HepG2 (cell line): ENCODE measurements around the gene NFKBIZ. TPM values are rescaled to one million over a fixed set of nuclear protein-coding genes. Genes with fewer than 3 reads are reported as not detected.

Experiments
- BRCA1 ChIP-seq: sonication (generic); formaldehyde crosslinking; IDR thresholded peaks from 2 replicates; pipeline ENCODE4 v1.4.0; 2020; ENCODE audit warnings: missing genetic modification reagents
- CEBPB ChIP-seq: IDR thresholded peaks from 2 replicates; pipeline ENCODE4 v1.6.1; 2011; ENCODE audit warnings: low read depth, low read length, improper control_type of control experiment, borderline replicate concordance
- EHMT2 ChIP-seq: fragments of 200-600 bp; sonication (generic); IDR thresholded peaks from 2 replicates; pipeline ENCODE4 v1.7.0; 2017; ENCODE audit warnings: antibody characterized with exemption, low read depth, low read length, borderline replicate concordance
- HOXA5 ChIP-seq: sonication (generic); formaldehyde crosslinking; IDR thresholded peaks from 2 replicates; pipeline ENCODE4 v1.4.0; 2020; ENCODE audit warnings: missing genetic modification reagents
- KLF6 ChIP-seq: IDR thresholded peaks from 2 replicates; pipeline ENCODE4 v1.8.0; 2016; ENCODE audit warnings: missing biosample characterization, missing genetic modification reagents
- NFKB2 ChIP-seq: sonication (generic); formaldehyde crosslinking; IDR thresholded peaks from 2 replicates; pipeline ENCODE4 v1.4.0; 2020; ENCODE audit warnings: missing genetic modification reagents, borderline replicate concordance
- REL ChIP-seq: sonication (generic); formaldehyde crosslinking; conservative IDR thresholded peaks from 2 replicates; pipeline ENCODE4 v1.8.0; 2022; ENCODE audit warnings: mild to moderate bottlenecking, missing genetic modification reagents, moderate library complexity
- RFX5 ChIP-seq: IDR thresholded peaks from 2 replicates; pipeline ENCODE4 v1.6.1; 2011; ENCODE audit warnings: low read depth, low read length, improper control_type of control experiment
- RORA ChIP-seq: sonication (generic); formaldehyde crosslinking; IDR thresholded peaks from 2 replicates; pipeline ENCODE4 v1.5.0; 2020; ENCODE audit warnings: mild to moderate bottlenecking, missing genetic modification reagents, moderate library complexity
- ZNF263 ChIP-seq: sonication (generic); formaldehyde crosslinking; IDR thresholded peaks from 2 replicates; pipeline ENCODE4 v1.4.0; 2020; ENCODE audit warnings: missing genetic modification reagents
- ZNF713 ChIP-seq: sonication (generic); formaldehyde crosslinking; IDR thresholded peaks from 2 replicates; pipeline ENCODE4 v1.4.0; 2020; ENCODE audit warnings: mild to moderate bottlenecking, missing genetic modification reagents
- polyA plus RNA-seq, 8 experiments: library from polyadenylated mRNA; depleted of rRNA in 3 of 8; stranded (reverse) in 7 of 8; unstranded in 1 of 8; fragments of >200 nt; fragmentation: Illumina TruSeq in 4 of 8; extraction: Trizol in 4 of 8; gene quantifications; 2 replicates each; pipeline versions ENCODE4 v1.2.1 to v1.2.3, GENCODE V29; 2011 to 2016; ENCODE audit warnings: low read depth in 4 of 8, missing spikeins in 1 of 8, mixed read lengths in 1 of 8; ENCODE audit not compliant: insufficient read depth in 1 of 8
- total RNA-seq, 5 experiments: library from RNA; depleted of rRNA; stranded (reverse); fragments of >200 nt; fragmentation: Illumina TruSeq; extraction: Trizol; gene quantifications; 2 replicates each; pipeline ENCODE4 v1.2.3, GENCODE V29; 2016; ENCODE audit warnings: low read depth in 1 of 5
- TF ChIP-seq, protein P1 (sequence below), 2 experiments: sonication (generic) in 1 of 2; formaldehyde crosslinking in 1 of 2; IDR thresholded peaks; 2 replicates each; pipeline versions ENCODE4 v1.4.0 to v1.6.1; 2018 to 2020; ENCODE audit warnings: missing genetic modification reagents in 2 of 2, borderline replicate concordance in 1 of 2, low read depth in 1 of 2, mild to moderate bottlenecking in 1 of 2, missing biosample characterization in 1 of 2
- TF ChIP-seq, protein P2 (sequence below), 2 experiments: fragments of 450-650 bp in 1 of 2; sonication (generic) in 1 of 2; formaldehyde crosslinking; IDR thresholded peaks; 2 replicates each; pipeline versions ENCODE4 v1.5.0 to v1.8.0; 2020 to 2022; ENCODE audit warnings: mild to moderate bottlenecking in 1 of 2, missing genetic modification reagents in 1 of 2
- TF ChIP-seq, protein P3 (sequence below): sonication (generic); formaldehyde crosslinking; IDR thresholded peaks from 2 replicates; pipeline ENCODE4 v1.8.1; 2023; ENCODE audit warnings: missing genetic modification reagents, mild to moderate bottlenecking, borderline replicate concordance
- TF ChIP-seq, protein P4 (sequence below): sonication (generic); formaldehyde crosslinking; IDR thresholded peaks from 2 replicates; pipeline ENCODE4 v1.4.0; 2020; ENCODE audit warnings: missing genetic modification reagents
- TF ChIP-seq, protein P5 (sequence below): sonication (generic); formaldehyde crosslinking; IDR thresholded peaks from 2 replicates; pipeline ENCODE4 v1.5.0; 2020; ENCODE audit warnings: missing genetic modification reagents
- TF ChIP-seq, protein P6 (sequence below): sonication (generic); formaldehyde crosslinking; IDR thresholded peaks from 2 replicates; pipeline ENCODE4 v1.8.0; 2023; ENCODE audit warnings: mild to moderate bottlenecking, missing genetic modification reagents
- TF ChIP-seq, protein P7 (sequence below): sonication (generic); formaldehyde crosslinking; IDR thresholded peaks from 2 replicates; pipeline ENCODE4 v1.9.0; 2021; ENCODE audit warnings: missing genetic modification reagents, borderline replicate concordance

Gene NFKBIZ
- total and polyA plus RNA-seq, 2 of the 13 experiments (the other 11 are each of a cell fraction or from before 2014, with no cell fraction given), result 25.9 to 60.6 TPM

DNA sequence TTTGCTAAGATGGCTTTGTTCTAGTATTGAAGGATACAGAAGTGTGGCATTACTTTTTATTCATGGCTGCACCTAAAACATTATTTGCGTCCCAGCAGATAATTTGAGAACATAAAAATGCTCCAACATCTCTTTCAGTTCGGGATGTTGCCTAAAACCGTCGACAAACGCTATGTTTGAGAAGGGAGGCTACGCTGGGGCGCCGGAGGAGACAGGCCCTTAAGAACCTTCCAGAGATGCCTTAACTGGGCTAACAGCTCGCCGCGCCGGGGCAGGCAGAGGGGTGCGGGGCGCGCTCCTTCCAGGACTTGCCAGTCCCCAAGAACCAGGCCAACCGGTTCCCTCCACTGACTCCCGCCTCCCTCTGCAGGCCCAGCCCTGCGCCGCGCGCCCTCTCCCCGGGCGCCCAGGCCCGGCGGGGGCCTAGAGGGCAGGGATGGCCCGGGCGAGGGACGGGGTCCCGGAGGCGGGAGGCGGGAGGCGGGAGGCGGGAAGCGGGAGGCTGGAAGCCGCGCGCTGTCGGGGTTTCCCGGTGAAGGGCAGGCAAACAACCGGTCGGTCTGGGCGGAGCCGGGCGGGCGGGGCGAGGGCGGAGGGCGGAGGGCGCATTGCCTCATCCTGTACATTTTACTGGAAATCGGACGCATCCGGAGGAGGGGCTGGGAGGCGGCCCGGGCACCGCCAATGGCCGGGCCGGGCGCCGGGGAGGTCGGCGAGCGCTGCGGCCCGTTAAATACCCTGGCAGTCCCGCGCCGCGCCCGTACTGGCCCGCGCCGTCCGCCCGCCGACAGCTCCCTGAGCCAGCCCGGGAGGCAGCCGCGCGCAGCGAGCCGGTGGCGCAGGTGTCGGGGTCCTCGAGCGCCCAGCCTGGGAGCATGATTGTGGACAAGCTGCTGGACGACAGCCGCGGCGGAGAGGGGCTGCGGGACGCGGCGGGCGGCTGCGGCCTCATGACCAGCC, at the start of gene NFKBIZ (continued):
- TF ChIP-seq, protein P1, sequence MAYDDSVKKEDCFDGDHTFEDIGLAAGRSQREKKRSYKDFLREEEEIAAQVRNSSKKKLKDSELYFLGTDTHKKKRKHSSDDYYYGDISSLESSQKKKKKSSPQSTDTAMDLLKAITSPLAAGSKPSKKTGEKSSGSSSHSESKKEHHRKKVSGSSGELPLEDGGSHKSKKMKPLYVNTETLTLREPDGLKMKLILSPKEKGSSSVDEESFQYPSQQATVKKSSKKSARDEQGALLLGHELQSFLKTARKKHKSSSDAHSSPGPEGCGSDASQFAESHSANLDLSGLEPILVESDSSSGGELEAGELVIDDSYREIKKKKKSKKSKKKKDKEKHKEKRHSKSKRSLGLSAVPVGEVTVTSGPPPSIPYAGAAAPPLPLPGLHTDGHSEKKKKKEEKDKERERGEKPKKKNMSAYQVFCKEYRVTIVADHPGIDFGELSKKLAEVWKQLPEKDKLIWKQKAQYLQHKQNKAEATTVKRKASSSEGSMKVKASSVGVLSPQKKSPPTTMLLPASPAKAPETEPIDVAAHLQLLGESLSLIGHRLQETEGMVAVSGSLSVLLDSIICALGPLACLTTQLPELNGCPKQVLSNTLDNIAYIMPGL (CRISPR knock-in tag; IDR thresholded peaks at IDR 0.05; ENCODE audit: borderline replicate concordance in 1 of 2, low read depth in 1 of 2), result peak; percentile 15 to 52; a peak in 3 of 4 replicates
- TF ChIP-seq HOXA5 (CRISPR knock-in tag) (peak; percentile 76; the same call in 1 of the 2 replicates), KLF6 (CRISPR knock-in tag) (peak; percentile 47; the same call in 1 of the 2 replicates), ZNF263 (CRISPR knock-in tag) (no peak), REL (CRISPR knock-in tag) (no peak), RORA (no peak), ZNF713 (CRISPR knock-in tag) (no peak), EHMT2 (no peak), RFX5 (no peak), CEBPB (peak; percentile 91), BRCA1 (CRISPR knock-in tag) (no peak), NFKB2 (peak; percentile 52; the same call in 1 of the 2 replicates)
- TF ChIP-seq, protein P2, sequence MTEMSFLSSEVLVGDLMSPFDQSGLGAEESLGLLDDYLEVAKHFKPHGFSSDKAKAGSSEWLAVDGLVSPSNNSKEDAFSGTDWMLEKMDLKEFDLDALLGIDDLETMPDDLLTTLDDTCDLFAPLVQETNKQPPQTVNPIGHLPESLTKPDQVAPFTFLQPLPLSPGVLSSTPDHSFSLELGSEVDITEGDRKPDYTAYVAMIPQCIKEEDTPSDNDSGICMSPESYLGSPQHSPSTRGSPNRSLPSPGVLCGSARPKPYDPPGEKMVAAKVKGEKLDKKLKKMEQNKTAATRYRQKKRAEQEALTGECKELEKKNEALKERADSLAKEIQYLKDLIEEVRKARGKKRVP (CRISPR knock-in tag; IDR thresholded peaks at IDR 0.05), result peak in 1 of 2 experiments; percentile 73; a peak in 1 of 4 replicates
- TF ChIP-seq, protein P3, sequence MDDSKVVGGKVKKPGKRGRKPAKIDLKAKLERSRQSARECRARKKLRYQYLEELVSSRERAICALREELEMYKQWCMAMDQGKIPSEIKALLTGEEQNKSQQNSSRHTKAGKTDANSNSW (CRISPR knock-in tag), result no peak
- TF ChIP-seq, protein P4, sequence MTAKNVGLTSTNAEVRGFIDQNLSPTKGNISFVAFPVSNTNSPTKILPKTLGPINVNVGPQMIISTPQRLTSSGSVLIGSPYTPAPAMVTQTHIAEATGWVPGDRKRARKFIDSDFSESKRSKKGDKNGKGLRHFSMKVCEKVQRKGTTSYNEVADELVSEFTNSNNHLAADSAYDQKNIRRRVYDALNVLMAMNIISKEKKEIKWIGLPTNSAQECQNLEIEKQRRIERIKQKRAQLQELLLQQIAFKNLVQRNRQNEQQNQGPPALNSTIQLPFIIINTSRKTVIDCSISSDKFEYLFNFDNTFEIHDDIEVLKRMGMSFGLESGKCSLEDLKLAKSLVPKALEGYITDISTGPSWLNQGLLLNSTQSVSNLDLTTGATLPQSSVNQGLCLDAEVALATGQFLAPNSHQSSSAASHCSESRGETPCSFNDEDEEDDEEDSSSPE, result peak; percentile 77
- TF ChIP-seq, protein P5, sequence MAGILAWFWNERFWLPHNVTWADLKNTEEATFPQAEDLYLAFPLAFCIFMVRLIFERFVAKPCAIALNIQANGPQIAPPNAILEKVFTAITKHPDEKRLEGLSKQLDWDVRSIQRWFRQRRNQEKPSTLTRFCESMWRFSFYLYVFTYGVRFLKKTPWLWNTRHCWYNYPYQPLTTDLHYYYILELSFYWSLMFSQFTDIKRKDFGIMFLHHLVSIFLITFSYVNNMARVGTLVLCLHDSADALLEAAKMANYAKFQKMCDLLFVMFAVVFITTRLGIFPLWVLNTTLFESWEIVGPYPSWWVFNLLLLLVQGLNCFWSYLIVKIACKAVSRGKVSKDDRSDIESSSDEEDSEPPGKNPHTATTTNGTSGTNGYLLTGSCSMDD (CRISPR knock-in tag), result no peak
- TF ChIP-seq, protein P6, sequence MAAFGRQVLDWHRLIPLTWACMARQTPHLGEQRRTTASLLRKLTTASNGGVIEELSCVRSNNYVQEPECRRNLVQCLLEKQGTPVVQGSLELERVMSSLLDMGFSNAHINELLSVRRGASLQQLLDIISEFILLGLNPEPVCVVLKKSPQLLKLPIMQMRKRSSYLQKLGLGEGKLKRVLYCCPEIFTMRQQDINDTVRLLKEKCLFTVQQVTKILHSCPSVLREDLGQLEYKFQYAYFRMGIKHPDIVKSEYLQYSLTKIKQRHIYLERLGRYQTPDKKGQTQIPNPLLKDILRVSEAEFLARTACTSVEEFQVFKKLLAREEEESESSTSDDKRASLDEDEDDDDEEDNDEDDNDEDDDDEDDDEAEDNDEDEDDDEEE, result peak; percentile 17; the same call in 1 of the 2 replicates
- TF ChIP-seq, protein P7, sequence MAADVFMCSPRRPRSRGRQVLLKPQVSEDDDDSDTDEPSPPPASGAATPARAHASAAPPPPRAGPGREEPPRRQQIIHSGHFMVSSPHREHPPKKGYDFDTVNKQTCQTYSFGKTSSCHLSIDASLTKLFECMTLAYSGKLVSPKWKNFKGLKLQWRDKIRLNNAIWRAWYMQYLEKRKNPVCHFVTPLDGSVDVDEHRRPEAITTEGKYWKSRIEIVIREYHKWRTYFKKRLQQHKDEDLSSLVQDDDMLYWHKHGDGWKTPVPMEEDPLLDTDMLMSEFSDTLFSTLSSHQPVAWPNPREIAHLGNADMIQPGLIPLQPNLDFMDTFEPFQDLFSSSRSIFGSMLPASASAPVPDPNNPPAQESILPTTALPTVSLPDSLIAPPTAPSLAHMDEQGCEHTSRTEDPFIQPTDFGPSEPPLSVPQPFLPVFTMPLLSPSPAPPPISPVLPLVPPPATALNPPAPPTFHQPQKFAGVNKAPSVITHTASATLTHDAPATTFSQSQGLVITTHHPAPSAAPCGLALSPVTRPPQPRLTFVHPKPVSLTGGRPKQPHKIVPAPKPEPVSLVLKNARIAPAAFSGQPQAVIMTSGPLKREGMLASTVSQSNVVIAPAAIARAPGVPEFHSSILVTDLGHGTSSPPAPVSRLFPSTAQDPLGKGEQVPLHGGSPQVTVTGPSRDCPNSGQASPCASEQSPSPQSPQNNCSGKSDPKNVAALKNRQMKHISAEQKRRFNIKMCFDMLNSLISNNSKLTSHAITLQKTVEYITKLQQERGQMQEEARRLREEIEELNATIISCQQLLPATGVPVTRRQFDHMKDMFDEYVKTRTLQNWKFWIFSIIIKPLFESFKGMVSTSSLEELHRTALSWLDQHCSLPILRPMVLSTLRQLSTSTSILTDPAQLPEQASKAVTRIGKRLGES (CRISPR knock-in tag), result peak; percentile 82; the same call in 1 of the 2 replicates
